Activated CD4-positive, CD25-positive, alpha-beta regulatory T cell treated with anti-CD3 and anti-CD28 coated beads, Interleukin-2, amount 50 U/mL, for 16 hours (primary cell): ENCODE data around the gene PAPPA.

Experiments
- DNase-seq: peaks from one replicate; pipeline ENCODE4 v3.0.0-alpha.2; 2020; ENCODE audit warnings: low read depth, low spot score

PAPPA gene

GRCh38 chr9:116181853-116182610 is 28.4 kb downstream of the PAPPA start:
- no peak for DNase-seq

- DNase-seq = no peak
These were observed 29.3 kb downstream of the PAPPA start for GRCh38 chr9:116182876-116183275.

GRCh38 chr9:116187570-116188170 is 34.1 kb downstream of the PAPPA start:
- no peak for DNase-seq

GRCh38 chr9:116189683-116190082 is 36.1 kb downstream of the PAPPA start:
- DNase-seq = no peak

- DNase-seq = no peak
These were observed 37.2 kb downstream of the PAPPA start for GRCh38 chr9:116190637-116191396.

GRCh38 chr9:116191576-116192415 is 38.2 kb downstream of the PAPPA start:
- no peak for DNase-seq

- no peak for DNase-seq
These were observed 40.0 kb downstream of the PAPPA start for GRCh38 chr9:116193636-116194035.

GRCh38 chr9:116196806-116197205 is 43.2 kb downstream of the PAPPA start:
- DNase-seq = no peak

GRCh38 chr9:116198344-116198743 is 44.8 kb downstream of the PAPPA start:
- no peak for DNase-seq

- no peak for DNase-seq
These were observed 48.8 kb downstream of the PAPPA start for GRCh38 chr9:116202219-116202912.

- no peak for DNase-seq
These were observed 50.8 kb downstream of the PAPPA start for GRCh38 chr9:116204252-116204882.

- DNase-seq = no peak
These were observed 54.0 kb downstream of the PAPPA start for GRCh38 chr9:116207371-116208111.

GRCh38 chr9:116208417-116209232 is 55.0 kb downstream of the PAPPA start:
- no peak for DNase-seq

GRCh38 chr9:116209414-116210116 is 56.0 kb downstream of the PAPPA start:
- DNase-seq = no peak

GRCh38 chr9:116212986-116213692 is 59.5 kb downstream of the PAPPA start:
- DNase-seq = no peak

- no peak for DNase-seq
These were observed 60.1 kb downstream of the PAPPA start for GRCh38 chr9:116213693-116214047.

GRCh38 chr9:116218399-116218798 is 64.8 kb downstream of the PAPPA start:
- no peak for DNase-seq

GRCh38 chr9:116219686-116220085 is 66.1 kb downstream of the PAPPA start:
- no peak for DNase-seq
